Measurements from ENCODE around the gene CGB3. TPM values are rescaled to one million over a fixed set of nuclear protein-coding genes. Genes with fewer than 3 reads are reported as not detected.
A peak's percentile ranks its signal among the peaks of the same experiment; 100 is the strongest.
"Not testable (repeated sequence)": the region's sequence is repeated elsewhere in the genome, so short reads cannot be mapped to it uniquely, and the experiment has no call there.

CGB3 gene
- total and polyA plus RNA-seq, 4 donors = not detected

- intact Hi-C loops (cut with DNase I) = no loop called here
- Histone ChIP-seq H3K36me3 (ENCODE audit: control insufficient read depth in 1 of 2, insufficient read depth in 2 of 2, low read length in 1 of 2) (no peaks in the 10 kb centered on the region), H3K4me3 (ENCODE audit: low read length in 2 of 2) (no peak overlapping the region), H3K9me3 (ENCODE audit: control insufficient read depth, low read length) (no peaks in the 10 kb centered on the region), H3K27me3 (ENCODE audit: control insufficient read depth in 1 of 2, insufficient read depth in 2 of 2, low read length in 1 of 2) (no peaks in the 10 kb centered on the region), H3K4me1 (ENCODE audit: control insufficient read depth in 1 of 2, insufficient read depth in 2 of 2, low read length in 2 of 2) (no peaks in the 10 kb centered on the region), H3K27ac (ENCODE audit: low read depth in 1 of 2, low read length in 2 of 2) (no peak overlapping the region)
- no peak for DNase-seq
- no peak for ATAC-seq (ENCODE audit: low FRiP score)
- 66 to 67% methylated on average over 11 of the region's 11 CpGs for WGBS, 2 donors
Measured at GRCh38 chr19:49020342-49020741, 3.8 kb downstream of the CGB3 start.

GRCh38 chr19:49019242-49019932 lies 4.7 kb downstream of the CGB3 start:
- intact Hi-C loops (cut with DNase I) = no loop called here
- DNase-seq = peak; percentile 76 to 89
- Histone ChIP-seq H3K27ac (ENCODE audit: low read depth in 1 of 2, low read length in 2 of 2) (no peak overlapping the region), H3K4me1 (ENCODE audit: control insufficient read depth in 1 of 2, insufficient read depth in 2 of 2, low read length in 2 of 2) (no peaks in the 10 kb centered on the region), H3K4me3 (ENCODE audit: low read length in 2 of 2) (no peak overlapping the region), H3K36me3 (ENCODE audit: control insufficient read depth in 1 of 2, insufficient read depth in 2 of 2, low read length in 1 of 2) (no peaks in the 10 kb centered on the region), H3K9me3 (ENCODE audit: control insufficient read depth, low read length) (no peaks in the 10 kb centered on the region), H3K27me3 (ENCODE audit: control insufficient read depth in 1 of 2, insufficient read depth in 2 of 2, low read length in 1 of 2) (no peaks in the 10 kb centered on the region)
- WGBS, 2 donors = 14 to 21% methylated on average over 17 to 41 of the region's 41 CpGs
- peak; percentile 64 for ATAC-seq (ENCODE audit: low FRiP score)

- H3K4me1 ChIP-seq (ENCODE audit: control insufficient read depth in 1 of 2, insufficient read depth in 2 of 2, low read length in 2 of 2); H3K9me3 ChIP-seq (ENCODE audit: control insufficient read depth, low read length); H3K36me3 ChIP-seq (ENCODE audit: control insufficient read depth in 1 of 2, insufficient read depth in 2 of 2, low read length in 1 of 2); H3K27me3 ChIP-seq (ENCODE audit: control insufficient read depth in 1 of 2, insufficient read depth in 2 of 2, low read length in 1 of 2); intact Hi-C loops (cut with DNase I); H3K27ac ChIP-seq (ENCODE audit: low read depth in 1 of 2, low read length in 2 of 2): not testable (repeated sequence)
- ATAC-seq (ENCODE audit: low FRiP score) (peak; percentile 8), DNase-seq (peak in 1 of 2 donors; percentile 81)
- WGBS, 2 donors = 3 to 4% methylated on average over 41 to 50 of the region's 50 CpGs
- peak overlapping the region in 1 of 2 donors; percentile 5 for H3K4me3 ChIP-seq (ENCODE audit: low read length in 2 of 2)
Measured at GRCh38 chr19:49018388-49019241, 5.5 kb downstream of the CGB3 start.

- no peaks in the 10 kb centered on the region for H3K4me1 ChIP-seq (ENCODE audit: control insufficient read depth in 1 of 2, insufficient read depth in 2 of 2, low read length in 2 of 2)
- ATAC-seq (ENCODE audit: low FRiP score) (peak; percentile 37), DNase-seq (peak; percentile 67 to 86)
- H3K27me3 ChIP-seq (ENCODE audit: control insufficient read depth in 1 of 2, insufficient read depth in 2 of 2, low read length in 1 of 2) = no peaks in the 10 kb centered on the region
- no peak overlapping the region for H3K27ac ChIP-seq (ENCODE audit: low read depth in 1 of 2, low read length in 2 of 2)
- peak overlapping the region; percentile 5 to 28 for H3K4me3 ChIP-seq (ENCODE audit: low read length in 2 of 2)
- intact Hi-C loops (cut with DNase I) = no loop called here
- H3K9me3 ChIP-seq (ENCODE audit: control insufficient read depth, low read length) = no peaks in the 10 kb centered on the region
- WGBS, 2 donors = 1% methylated on average over 62 of the region's 62 CpGs
- H3K36me3 ChIP-seq (ENCODE audit: control insufficient read depth in 1 of 2, insufficient read depth in 2 of 2, low read length in 1 of 2) = no peaks in the 10 kb centered on the region
Measured at GRCh38 chr19:49017666-49018351, 6.3 kb downstream of the CGB3 start.

GRCh38 chr19:49017041-49017665 lies 7.0 kb downstream of the CGB3 start, which contains the start of gene LHB:
Gene LHB (minus strand): TSS chr19:49017091. CDS start chr19:49017081, 10 bp downstream.
- intact Hi-C loops (cut with DNase I) = no loop called here
- H3K27ac ChIP-seq (ENCODE audit: low read depth in 1 of 2, low read length in 2 of 2) = no peak within 1 kb of the TSS
- no peaks in the 10 kb centered on the region for H3K36me3 ChIP-seq (ENCODE audit: control insufficient read depth in 1 of 2, insufficient read depth in 2 of 2, low read length in 1 of 2)
- H3K9me3 ChIP-seq (ENCODE audit: control insufficient read depth, low read length) = no peaks in the 10 kb centered on the region
- DNase-seq = no peak
- 73 to 76% methylated on average over 17 of the region's 17 CpGs for WGBS, 2 donors
- no peaks in the 10 kb centered on the region for H3K27me3 ChIP-seq (ENCODE audit: control insufficient read depth in 1 of 2, insufficient read depth in 2 of 2, low read length in 1 of 2)
- peak within 1 kb of the TSS; percentile 5 to 28 for H3K4me3 ChIP-seq (ENCODE audit: low read length in 2 of 2)
- no peak for ATAC-seq (ENCODE audit: low FRiP score)
- no peaks in the 10 kb centered on the region for H3K4me1 ChIP-seq (ENCODE audit: control insufficient read depth in 1 of 2, insufficient read depth in 2 of 2, low read length in 2 of 2)

- H3K9me3 ChIP-seq (ENCODE audit: control insufficient read depth, low read length) = no peaks in the 10 kb centered on the region
- 91 to 94% methylated on average over 22 to 29 of the region's 29 CpGs for WGBS, 2 donors
- DNase-seq (no peak), ATAC-seq (ENCODE audit: low FRiP score) (no peak)
- H3K27ac ChIP-seq (ENCODE audit: low read depth in 1 of 2, low read length in 2 of 2) = no peak overlapping the region
- H3K27me3 ChIP-seq (ENCODE audit: control insufficient read depth in 1 of 2, insufficient read depth in 2 of 2, low read length in 1 of 2) = no peaks in the 10 kb centered on the region
- no peaks in the 10 kb centered on the region for H3K36me3 ChIP-seq (ENCODE audit: control insufficient read depth in 1 of 2, insufficient read depth in 2 of 2, low read length in 1 of 2)
- intact Hi-C loops (cut with DNase I) = no loop called here
- no peak overlapping the region for H3K4me3 ChIP-seq (ENCODE audit: low read length in 2 of 2)
- no peaks in the 10 kb centered on the region for H3K4me1 ChIP-seq (ENCODE audit: control insufficient read depth in 1 of 2, insufficient read depth in 2 of 2, low read length in 2 of 2)
Measured at GRCh38 chr19:49016067-49016839, 7.9 kb downstream of the CGB3 start.

- H3K27ac ChIP-seq (ENCODE audit: low read depth in 1 of 2, low read length in 2 of 2) = no peak overlapping the region
- H3K4me1 ChIP-seq (ENCODE audit: control insufficient read depth in 1 of 2, insufficient read depth in 2 of 2, low read length in 2 of 2) = no peaks in the 10 kb centered on the region
- no peak for ATAC-seq (ENCODE audit: low FRiP score)
- intact Hi-C loops (cut with DNase I) = no loop called here
- H3K36me3 ChIP-seq (ENCODE audit: control insufficient read depth in 1 of 2, insufficient read depth in 2 of 2, low read length in 1 of 2) = no peaks in the 10 kb centered on the region
- WGBS, 2 donors = 91% methylated on average over 18 of the region's 18 CpGs
- no peak overlapping the region for H3K4me3 ChIP-seq (ENCODE audit: low read length in 2 of 2)
- DNase-seq = no peak
- no peaks in the 10 kb centered on the region for H3K27me3 ChIP-seq (ENCODE audit: control insufficient read depth in 1 of 2, insufficient read depth in 2 of 2, low read length in 1 of 2)
- H3K9me3 ChIP-seq (ENCODE audit: control insufficient read depth, low read length) = no peaks in the 10 kb centered on the region
Measured at GRCh38 chr19:49014870-49015255, 9.3 kb downstream of the CGB3 start.

Measured in aorta (tissue), 5 donors.